ENCODE results near the gene HOXB6.

GRCh38 chr17:48617471-48618255 is 12.9 kb upstream of the HOXB6 start:
- TF ChIP-seq POLR2A (IDR thresholded peaks at IDR 0.05) (no peak), CTCF (IDR thresholded peaks at IDR 0.05) (no peak), POLR2AphosphoS5 (IDR thresholded peaks at IDR 0.05) (no peak), EP300 (IDR thresholded peaks at IDR 0.05) (no peak)

Data from upper lobe of left lung (tissue), 4 donors.